ENCODE measurements around the gene PPP1R3A.

Gene PPP1R3A

DNA sequence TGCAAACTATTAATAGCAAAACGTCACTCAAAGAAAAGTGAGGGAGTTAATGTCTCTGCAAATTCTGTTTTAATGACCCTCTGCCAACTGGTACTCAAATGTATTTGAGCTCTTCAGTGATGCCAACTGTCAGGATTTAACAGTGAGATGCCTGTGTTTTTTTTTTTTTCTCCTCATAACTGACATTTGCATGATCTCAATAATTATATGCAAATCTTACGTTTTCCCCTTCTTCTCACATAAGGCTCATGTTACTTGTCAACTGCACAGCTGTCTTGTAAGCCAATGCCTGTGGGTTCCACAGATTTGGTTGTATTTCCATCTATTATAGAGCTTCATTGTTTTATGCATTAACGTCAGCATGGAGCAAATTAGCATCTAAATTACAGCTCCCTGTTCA lies 38.2 kb downstream of the PPP1R3A start:
- DNase-seq, result no peak

GRCh38 chr7:113878394-113878992 lies 40.3 kb downstream of the PPP1R3A start:
- no peak for DNase-seq

- no peak for DNase-seq
Observed at GRCh38 chr7:113875224-113875623, 43.6 kb downstream of the PPP1R3A start.

DNA sequence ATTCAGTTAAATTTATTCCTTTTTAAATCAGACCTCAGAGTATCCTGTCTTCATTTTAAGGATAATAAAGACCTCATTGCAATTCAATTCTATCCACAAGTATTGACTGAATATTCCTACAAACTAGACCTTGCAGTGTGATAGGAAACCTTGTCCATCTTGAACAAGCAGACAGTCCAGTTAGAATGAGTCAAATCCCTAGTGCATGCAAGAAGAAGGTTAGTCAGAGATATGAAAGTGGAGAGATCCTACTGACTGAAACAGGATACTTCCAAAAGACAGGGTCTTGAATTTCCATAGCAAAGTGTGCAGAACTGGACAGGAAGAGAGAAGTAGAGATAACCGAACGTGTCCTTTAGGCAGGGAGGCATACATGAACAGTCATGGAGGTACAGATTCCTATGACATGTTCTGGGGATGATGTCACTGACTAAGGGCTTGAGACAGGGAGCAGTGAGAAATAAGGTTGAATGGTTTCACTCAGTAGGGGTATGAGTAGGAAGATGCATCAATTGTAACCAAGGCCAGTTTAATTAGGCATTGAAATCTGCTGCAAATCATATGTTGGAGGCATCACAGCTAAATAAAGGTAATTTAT lies 45.2 kb downstream of the PPP1R3A start:
- no peak for DNase-seq

DNA sequence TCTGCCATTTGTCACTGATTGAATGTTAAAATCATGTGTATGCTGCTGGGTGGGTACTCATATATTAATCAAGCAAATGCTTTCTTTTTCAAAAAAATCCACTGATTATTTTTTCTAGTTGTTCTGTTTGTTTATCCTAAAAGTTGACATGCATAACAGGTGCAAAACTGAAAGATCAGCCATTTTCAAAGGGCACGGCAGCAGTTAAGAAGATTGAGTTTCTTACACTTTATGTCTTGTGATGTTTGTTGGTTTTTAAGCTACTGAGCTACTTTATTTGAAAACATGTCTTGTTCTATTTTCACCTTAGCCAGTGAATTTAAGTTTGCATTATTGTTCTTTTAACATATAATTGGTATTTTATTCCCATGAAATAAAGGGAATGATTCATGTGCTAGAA lies 45.8 kb downstream of the PPP1R3A start:
- DNase-seq, result no peak

DNA sequence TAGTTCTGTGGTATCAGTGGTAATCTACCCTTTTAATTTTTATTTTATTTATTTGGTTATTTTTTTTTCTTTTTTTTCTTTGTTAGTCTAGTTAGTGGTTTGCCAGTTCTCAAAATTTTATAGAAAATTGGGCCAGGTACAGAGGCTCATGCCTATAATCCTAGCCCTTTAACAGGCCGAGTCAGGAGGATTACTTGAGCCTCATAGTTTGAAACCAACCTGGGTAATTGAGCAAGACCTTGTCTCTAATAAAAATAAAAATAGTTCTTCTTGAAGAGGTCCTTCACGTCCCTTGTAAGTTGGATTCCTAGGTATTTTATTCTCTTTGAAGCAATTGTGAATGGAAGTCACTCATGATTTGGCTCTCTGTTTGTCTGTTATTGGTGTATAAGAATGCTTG lies 51.5 kb downstream of the PPP1R3A start:
- no peak for DNase-seq

DNA sequence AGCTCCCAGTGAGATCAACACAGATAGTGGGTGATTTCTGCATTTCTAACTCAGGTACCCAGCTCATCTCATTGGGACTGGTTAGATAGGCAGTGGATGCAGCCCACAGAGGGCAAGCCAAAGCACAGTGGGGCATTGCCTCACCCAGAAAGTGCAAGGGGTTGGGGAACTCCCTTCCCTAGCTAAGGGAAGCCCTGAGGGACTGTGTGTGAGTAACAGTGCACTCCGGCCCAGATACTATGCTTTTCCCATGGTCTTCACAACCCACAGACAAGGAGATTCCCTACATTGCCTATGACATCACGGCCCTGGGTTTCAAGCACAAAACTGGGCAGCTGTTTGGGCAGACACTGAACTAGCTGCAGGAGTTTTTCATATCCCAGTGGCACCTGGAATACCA lies 62.8 kb downstream of the PPP1R3A start:
- no peak for DNase-seq

GRCh38 chr7:113840954-113841353 lies 77.9 kb downstream of the PPP1R3A start:
- DNase-seq, result no peak

DNA sequence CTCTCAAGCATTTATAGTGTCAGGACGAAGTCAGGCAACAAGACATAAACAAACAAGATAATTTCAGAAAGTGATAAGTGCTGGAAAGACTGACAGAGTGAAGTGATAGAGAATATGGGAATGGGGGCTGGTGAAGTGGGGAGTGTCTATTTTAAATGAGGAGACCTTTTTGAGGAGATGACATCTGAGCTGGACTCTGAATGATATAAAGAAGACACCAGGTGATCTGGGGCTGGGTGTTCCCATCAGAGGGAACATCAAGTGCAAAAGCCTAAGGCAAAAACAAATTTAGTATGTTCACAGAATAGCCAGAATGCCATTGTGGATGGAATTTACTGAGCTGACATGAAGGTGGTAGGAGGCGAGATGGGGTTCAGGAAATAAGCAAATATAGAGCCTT lies 83.4 kb downstream of the PPP1R3A start:
- no peak for DNase-seq

DNA sequence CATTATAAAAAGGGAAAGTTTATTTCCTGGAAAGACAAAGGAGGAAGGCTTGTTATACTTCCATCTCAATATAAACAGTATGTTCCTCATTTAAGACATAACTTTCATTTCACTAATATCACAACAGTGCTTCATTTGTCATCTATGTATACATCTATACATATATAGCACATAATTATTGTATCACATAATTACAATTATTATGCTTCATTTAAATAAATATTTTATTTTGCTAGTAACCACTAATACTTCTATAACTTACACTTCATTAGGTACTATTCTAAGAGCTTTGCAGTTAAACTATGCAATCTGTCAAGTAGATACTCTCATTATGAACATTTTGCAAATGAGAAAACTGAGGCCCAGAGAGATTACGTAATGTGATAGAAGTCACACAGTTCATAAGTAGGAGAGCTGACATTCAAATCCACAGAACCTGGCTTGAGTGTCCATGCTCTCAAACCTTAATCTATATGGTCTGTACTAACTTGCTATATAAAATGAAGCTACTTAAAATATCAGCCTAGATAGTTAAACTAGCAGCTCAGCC lies 86.5 kb downstream of the PPP1R3A start:
- no peak for DNase-seq

DNA sequence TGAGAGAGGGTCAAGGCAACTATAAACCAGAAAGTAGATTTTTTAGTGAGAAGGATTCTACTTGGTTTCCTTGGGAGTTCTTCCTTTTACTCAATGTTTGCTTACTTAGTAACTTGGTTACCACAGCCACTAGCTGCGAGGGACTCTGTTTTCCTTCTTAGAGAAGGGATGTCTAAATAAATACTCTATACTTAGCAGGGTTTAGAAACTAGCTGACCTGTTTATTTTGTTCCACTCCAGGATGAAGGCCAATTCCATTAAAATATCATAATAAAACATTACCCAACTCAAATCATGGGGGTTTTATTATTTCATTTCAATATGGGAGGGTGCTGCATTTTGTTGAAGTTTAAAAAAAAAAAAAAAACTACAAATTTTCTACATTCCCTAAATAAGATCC lies 87.3 kb downstream of the PPP1R3A start:
- no peak for DNase-seq

- DNase-seq, result no peak
Observed at GRCh38 chr7:113828581-113828980, 90.2 kb downstream of the PPP1R3A start.

Data from activated T-cell treated with anti-CD3 and anti-CD28 coated beads, Interleukin-2, amount 50 U/mL, for 1 hour (primary cell).